ENCODE data around the gene PRAC2. TPM values are rescaled to one million over a fixed set of nuclear protein-coding genes. Genes with fewer than 3 reads are reported as not detected.

The PRAC2 gene
- total RNA-seq, 1 donor = not detected

- no peak overlapping the region for H3K4me3 ChIP-seq (ENCODE audit: low read depth, low read length)
- TF ChIP-seq CTCF (IDR thresholded peaks at IDR 0.05; ENCODE audit: insufficient read depth, low read depth, low read length) = no peak
- no peak for DNase-seq (ENCODE audit: low read depth)
These were observed 24.7 kb downstream of the PRAC2 start for GRCh38 chr17:48747445-48748363.

- no peak overlapping the region for H3K4me3 ChIP-seq (ENCODE audit: low read depth, low read length)
- no peak for TF ChIP-seq CTCF (IDR thresholded peaks at IDR 0.05; ENCODE audit: insufficient read depth, low read depth, low read length)
- DNase-seq (ENCODE audit: low read depth) = no peak
These were observed 26.0 kb downstream of the PRAC2 start for GRCh38 chr17:48748718-48749566.

- no peak for DNase-seq (ENCODE audit: low read depth)
- H3K4me3 ChIP-seq (ENCODE audit: low read depth, low read length) = no peak overlapping the region
- TF ChIP-seq CTCF (IDR thresholded peaks at IDR 0.05; ENCODE audit: insufficient read depth, low read depth, low read length) = no peak
These were observed 26.9 kb downstream of the PRAC2 start for GRCh38 chr17:48749621-48750553.

GRCh38 chr17:48751172-48751571 is 28.2 kb downstream of the PRAC2 start:
- H3K4me3 ChIP-seq (ENCODE audit: low read depth, low read length) = no peak overlapping the region
- no peak for TF ChIP-seq CTCF (IDR thresholded peaks at IDR 0.05; ENCODE audit: insufficient read depth, low read depth, low read length)
- DNase-seq (ENCODE audit: low read depth) = no peak

GRCh38 chr17:48751733-48752398 is 28.9 kb downstream of the PRAC2 start:
- TF ChIP-seq CTCF (IDR thresholded peaks at IDR 0.05; ENCODE audit: insufficient read depth, low read depth, low read length) = no peak
- no peak overlapping the region for H3K4me3 ChIP-seq (ENCODE audit: low read depth, low read length)
- DNase-seq (ENCODE audit: low read depth) = no peak
